HG03342 (cell line): ENCODE data around the gene CAPZB.

Experiments used
- ATAC-seq: cut with Tn5 transposase; IDR thresholded peaks from one replicate; pipeline ENCODE4 v1.9.1; 2021; ENCODE audit warnings: mild to moderate bottlenecking, moderate library complexity; ENCODE audit not compliant: unreplicated experiment

Gene CAPZB

DNA sequence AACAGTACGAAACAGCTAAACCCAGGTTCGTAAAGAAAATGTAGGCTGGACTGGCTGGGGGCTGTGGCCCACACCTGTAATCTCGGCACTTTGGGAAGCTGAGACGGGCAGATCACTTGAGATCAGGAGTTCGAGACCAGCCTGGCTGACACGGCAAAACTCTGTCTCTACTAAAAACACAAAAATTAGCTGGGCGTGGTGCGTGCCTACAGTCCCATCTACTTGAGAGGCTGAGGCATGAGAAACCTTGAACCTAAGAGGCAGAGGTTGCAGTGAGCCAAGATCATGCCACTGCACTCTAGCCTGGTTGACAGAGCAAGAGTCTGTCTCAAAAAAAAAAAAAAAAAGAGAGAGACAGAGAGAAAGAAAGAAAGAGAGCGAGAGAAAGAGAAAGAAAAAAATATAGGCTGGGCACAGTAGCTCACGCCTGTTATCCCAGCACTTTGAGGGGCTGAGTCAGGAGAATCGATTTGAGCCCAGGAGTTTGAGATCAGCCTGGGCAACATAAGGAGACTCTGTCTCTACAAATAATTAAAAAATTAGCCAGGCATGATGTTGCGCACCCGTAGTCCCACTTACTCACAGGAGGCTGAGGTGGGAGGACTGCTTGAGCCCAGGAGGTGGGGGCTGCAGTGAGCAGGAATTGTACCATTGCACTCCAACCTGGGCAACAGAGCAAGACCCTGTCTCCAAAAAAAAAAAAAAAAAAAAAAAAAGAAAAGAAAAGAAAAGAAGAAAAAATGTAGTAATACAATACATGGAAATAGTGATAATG lies 35.7 kb downstream of the CAPZB start:
- ATAC-seq: no peak

DNA sequence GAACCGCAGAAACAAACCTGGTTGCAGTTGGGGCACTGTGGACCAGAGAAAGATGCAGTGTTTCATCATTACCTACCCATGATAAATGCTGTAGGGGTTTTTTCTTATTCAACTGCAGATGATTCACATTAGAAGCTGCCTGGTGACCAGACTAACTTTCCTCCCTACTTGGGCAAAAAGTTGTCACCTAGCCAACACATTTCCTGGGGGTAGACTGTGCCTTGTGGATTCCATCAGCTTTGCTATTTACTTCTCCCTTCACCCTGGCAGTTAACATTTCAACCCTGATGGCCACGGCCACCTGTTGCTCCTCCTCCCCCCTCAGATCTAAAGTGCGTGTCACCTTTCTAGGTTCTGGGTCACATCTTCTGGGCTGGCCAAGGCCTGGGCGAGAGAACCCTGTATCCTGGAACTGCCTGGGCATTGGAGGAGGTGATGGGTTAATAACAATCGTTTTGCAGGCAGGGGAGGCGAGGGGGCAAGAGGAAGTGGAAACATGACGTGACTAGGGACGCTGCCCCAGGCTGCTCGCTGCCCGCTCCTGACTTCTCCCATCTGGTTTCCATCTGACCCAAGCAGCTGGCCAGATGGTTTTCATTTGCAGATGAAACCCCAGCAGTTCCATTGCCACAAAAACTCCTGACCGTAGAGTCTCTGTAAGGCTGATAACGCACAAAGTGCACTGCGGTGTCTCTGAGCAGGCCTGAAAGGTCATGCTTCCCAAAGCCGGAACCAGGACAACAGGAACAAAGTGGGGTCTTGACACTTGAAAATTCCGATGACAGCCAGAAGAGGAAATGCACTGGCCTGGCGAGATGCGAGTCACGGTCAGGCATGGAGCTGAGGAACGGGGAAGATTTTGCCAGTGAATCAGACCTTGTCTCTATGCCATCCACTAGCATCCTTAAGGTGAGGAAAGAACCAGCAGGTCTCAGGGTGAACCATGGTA lies 36.6 kb downstream of the CAPZB start:
- no peak for ATAC-seq

DNA sequence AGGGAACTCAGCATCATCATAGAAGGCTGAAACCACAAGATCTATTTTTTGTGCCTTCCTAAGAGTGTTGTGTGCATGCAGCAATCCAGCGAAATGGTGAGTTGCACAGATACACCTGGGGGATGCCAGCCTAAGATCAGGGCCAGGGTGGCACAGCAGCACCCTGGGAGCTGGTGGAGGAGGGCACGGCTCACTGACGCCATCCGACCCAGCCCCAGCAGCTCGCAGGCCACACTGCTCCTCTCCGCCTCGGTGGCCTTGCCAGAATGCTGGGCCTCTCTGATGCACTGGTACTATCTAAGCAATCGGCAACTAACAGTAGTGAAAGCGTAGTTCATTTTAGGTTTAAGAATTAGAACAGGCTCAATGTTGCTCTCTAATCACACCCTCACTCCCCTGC lies 37.8 kb downstream of the CAPZB start:
- no peak for ATAC-seq

DNA sequence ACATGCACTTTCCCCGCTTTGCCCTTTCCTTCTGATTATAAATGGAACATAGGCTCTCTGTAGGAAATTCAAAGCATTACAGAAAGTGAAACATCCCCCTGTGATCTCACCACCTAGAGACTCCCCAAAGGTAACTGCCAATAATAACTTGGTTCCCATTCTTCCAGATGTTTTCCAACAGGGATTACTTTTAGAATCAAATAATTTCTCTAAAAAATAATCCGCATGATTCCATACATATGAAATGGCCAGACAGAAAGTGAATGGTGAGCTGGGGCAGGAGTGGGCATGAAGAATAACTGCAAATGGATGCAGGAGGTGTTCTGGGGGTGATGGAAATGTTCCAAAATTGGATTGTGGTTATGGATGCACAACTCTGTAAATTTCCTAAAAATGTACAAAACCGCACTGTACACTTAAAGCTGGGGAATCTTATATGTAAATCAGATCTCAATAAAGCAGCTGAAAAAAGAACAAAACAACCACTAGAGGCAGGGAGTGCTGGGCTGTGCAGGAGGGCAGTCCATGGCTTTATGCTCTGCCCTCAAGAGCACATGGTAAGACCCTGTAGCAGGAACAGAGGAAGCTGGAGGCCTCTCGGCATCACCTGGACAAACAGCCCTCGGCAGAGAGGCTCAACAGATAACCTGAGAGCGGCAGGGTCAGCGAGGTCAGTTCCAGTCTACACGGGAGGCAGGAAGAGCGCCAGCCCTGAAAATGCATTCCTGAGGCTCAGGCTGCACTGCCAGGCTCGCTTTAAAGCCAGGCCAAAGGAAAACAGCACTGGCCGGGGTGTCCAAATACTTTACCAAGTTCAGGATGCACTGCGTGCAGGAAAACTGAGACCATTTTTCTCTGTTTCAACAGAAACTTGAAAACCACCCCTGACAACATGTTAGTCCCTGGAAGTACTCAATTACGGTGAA lies 39.7 kb downstream of the CAPZB start:
- no peak for ATAC-seq

DNA sequence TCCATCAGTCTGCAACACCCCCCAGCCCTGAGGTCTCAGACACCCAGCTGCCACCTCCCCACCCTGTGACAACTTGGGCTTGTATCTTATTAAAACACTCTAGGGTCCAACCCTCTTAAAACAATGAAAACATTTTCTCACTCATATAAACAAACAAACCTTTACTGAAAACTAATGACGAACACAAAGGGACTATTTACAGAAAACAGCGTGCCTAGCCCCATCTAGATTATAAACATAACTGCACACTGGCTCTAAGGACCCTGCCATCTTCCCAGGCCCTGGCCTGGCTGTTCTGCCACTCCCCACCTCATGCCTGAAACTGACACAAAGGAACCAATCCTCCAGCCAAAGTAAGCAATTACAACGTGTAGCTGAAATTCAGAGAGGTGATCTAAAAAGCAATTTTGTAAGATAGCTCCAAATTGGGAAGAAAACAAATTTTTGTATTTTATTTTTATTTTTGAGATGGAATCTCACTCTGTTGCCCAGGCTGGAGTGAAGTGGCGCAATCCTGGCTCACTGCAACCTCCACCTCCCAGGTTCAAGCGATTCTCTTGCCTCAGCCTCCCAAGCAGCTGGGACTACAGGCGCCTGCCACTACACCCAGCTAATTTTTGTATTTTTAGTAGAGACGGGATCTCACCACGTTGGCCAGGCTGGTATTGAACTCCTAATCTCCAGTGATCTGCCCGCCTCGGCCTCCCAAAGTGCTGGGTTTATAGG lies 40.9 kb downstream of the CAPZB start:
- no peak for ATAC-seq

DNA sequence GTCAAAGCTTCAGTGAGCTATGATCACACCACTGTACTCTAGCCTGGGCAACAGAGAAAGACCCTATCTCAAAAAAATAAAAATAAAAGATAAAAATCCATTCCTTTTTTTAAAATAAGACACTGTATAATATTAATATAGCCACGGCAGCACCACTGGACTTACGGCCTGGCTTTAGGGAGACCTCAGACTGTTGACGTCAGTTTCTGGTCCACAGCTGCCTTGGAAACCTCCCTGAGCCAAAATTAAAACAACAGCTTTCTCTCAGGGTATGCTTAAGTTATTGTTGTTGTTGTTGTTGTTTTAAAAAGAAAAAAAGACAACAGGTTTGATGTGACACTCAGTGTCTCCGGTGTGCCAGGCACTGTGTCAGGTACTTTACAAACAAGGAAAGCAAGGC lies 42.0 kb downstream of the CAPZB start:
- ATAC-seq: no peak

DNA sequence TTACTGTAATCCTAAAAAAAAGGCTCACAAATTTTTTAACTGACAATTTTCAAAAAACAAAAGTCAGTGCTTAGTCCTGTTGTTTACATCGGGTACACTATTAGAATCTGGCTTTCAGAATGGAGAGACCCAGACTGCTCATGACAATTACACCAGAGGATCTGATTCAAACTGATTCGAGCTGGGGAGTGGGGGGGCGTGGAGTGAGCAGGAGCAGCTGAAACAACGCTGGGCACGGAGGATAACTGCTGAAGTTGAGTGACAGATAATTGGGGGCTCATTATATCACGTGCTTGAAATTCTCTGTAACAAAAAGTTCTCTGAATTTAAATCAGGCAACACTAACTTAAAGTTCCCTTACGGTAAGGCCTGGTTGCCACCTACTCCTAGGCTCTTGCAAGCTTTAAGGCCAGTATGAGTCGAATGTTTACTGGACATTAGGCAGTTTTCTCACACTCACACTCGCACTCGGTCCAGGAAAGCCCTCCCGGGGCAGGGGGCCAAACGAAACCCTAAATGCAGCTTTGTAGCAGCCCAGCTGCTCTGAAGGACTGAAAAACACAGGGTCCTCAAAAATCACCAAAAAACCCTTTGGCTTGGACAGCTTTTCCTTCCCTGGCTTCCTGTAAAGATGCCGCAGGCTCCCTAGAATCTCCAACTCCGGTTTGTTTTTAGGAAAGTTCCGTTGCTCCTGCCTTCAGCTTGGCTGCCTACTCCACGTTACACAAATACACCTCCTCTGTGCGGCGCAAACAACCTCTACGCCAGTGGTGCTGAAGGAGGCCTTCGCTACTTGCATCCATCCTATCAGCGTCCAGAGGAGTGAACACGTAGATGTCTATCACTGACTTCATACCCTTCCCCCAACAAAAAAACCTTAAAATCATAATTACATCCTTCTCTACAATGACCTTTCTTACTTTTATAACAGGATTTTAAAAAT lies 42.9 kb downstream of the CAPZB start:
- no peak for ATAC-seq

DNA sequence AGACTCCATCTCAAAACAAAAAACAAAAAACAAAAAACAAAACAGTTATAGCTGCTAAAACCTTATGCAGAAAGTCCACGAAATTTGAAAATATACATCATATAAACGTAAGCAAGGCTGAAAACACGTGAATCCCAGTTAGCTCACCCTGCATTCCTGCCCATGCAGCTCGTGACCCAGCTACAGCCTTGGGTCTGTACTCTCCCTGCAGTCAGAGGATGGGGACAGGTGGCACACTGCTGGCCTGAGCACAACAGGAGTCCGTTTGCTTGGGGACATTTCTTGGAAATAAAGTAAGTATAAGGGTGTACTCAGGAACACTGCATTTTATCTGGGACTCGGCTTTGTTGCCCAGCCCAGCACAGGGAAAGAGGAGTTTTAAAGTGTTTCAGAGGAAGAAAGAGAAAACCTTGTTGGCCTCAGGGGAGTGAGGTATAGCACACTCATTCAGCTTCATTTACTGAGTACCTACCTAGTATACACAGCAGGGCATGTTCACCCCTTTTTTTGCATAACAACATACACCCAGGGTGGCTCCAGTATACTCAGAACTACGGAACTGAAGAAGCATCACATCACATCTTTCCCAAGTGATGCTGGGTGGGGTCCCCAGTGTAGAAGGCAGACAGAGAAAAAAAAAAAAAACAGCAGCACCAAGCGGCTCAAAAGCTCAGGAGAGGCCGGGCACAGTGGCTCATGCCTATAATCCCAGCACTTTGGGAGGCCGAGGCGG lies 44.1 kb downstream of the CAPZB start:
- no peak for ATAC-seq

DNA sequence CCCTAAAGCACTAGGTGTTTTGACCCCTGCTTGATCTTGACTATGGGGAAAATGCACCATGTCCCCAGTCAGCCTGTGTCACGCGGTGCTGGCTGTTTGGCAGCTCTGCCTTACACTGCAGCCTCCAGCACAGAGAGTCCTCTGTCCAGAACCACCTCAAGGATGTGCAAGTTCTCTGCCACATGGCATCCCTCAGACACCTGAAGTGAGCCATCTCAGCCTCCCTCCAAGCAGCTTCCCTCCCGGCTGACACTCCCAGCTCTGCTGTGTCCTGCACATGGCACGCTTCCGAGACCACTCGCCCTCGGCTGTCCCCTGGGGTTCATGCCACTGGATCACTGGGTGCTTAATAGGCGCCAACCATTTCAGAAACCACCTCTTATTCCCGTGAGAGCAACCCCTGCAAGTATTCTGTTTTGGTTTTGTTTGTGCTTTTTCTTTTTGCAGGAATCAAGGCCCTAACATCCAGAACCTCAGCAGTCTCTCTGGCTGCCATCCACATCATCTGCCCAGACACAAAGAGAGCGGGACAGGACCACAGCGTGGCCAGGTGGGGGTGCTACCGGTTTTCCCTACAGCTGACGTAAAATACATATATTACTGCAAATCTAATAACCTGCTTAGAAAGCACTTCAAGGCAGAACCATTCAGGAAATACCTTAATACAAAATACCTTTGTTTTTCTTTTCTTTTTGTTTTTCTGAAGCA lies 45.7 kb downstream of the CAPZB start:
- ATAC-seq: no peak

DNA sequence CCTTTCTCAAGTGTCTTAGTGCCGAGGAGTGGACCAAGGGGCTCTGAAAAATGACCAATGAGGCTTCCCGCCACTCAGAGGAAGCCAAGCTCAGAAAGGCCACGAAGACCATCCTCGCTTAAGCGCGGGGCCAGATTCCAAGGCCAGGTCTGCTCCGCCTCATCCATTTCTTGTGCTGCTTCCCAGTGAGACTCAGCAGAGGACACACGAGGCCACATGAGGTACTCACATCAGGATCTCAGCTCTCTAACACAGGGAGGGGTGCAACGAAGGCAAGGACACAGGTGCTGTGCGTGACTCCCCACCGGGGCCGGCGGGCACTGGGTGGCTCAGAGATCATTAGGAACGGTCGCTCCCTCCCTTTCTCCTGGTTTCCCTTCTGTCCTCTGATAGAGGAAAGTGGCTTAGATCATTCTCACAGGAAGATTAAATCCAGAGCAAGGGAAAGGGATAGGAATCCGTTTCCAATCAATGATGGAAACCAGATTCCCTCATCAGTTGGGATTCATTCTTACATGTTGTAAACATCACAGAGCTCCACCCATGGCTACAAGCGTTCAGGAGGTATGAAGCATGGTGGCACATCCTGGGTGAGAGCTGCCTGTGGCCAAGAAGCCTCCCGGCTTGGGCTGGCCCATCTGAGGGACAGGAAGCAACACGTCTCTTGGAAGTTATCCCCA lies 46.7 kb downstream of the CAPZB start:
- ATAC-seq: no peak

DNA sequence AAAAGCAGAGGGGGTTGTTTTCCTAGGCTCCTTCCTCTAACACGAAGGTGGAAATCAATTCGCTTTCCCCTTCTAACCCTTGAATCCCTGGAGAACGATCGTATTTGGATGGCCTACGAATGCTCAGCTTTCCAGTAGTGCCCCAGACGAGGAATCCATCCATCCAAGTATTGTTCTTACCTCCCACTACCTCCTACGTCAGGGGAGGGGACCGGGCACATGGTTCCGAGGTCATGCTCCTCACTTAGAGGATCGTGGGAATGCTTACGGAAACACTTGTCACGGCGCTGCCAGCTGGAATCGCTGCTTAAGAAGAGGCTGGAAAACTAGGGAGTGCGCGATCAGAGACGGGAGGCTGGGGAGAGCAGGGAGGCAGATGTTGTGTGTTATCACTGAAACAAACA lies 47.4 kb downstream of the CAPZB start:
- ATAC-seq: no peak

DNA sequence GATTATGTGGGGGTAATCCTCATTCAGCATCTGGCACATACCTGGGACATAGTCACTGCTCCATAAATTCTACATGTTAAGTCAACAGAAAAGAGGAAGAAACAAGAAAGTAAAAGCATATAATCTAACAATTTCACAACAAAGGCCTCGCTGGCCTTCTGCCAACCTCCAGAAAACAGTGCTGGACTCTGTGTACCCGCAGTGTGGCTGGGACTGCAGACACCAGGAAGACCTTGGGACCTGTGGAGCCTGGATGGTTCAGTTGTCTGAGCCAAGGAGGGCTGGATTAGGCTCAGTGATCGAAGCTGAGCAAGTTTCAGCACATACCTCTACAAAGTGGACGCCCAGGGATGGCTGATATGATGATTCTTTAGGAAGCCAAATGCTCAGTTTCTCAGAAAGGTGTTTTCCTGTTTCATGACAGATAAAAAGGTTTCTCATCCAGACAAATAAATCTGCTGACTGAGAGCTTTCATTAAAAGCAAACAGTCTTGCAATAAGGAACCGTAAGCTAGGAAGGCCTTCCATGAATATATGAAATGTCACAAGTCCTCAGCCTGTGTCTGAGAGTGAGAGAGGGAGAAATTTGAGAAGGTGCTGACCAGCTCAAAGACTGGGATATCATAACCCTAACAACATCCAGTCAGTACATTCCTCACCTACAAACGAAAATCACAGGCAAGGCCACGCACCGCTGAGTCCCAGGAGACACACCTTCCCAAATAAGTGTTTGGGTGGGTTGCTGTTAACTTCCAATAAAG lies 48.4 kb downstream of the CAPZB start:
- ATAC-seq: no peak

DNA sequence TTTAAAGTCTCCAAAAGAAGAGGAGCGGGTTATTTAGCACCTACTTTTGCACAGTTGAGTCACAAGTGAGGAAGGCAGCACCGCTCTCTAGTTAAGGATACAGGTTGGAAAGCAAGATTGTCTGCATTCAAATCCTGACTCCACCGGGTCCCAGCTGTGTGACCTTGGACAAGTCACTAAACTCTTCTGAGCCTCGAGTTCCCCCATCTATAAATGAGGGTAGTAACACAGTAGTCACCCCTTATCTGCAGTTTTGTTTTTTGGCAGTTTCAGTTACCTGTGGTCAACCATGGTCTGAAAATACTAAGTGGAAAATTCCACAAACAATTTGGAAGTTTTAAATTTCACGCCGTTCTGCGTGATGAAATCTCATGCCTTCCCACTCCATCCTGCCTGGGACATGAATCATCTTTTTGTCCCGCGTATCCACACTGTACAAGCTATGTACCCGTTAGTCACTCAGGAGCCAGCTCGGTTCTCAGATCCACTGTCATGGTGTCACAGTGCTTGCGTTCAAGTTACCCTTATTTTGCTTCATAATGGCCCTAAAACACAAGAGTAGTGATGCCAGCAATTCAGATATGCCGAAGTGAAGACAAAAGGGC lies 49.4 kb downstream of the CAPZB start:
- no peak for ATAC-seq

DNA sequence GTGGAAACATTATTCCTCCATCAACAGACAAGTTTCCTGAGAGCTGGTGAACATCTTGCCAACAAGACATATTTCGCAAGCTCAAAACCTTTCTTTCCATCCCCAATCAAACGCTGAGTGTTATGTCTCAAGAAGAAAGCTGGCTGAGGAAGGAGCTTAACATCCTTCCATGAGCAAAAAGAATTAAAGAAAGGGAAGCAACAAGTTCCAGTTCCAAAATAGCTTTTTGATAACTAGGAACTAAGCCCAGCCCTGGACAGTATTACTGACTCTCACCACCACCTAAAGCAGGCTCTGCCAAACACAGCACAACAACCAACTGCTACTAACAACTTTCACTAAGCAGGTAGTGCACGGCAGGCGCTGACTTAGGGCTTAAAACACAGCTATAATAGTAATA lies 50.2 kb downstream of the CAPZB start:
- ATAC-seq: no peak

DNA sequence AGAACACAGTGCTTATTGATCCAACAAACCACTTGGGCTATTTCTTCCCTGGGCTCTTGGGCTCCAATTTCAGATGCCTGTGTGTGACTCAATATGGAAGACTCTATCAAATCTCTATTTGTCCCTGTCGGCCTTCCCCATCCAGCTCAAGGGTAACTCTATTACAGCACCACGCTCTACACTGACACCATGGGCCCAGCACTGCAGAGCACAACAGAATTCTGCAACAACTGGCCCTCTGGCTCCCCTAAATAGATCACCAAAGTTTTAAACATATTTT lies 51.7 kb downstream of the CAPZB start:
- ATAC-seq: no peak

DNA sequence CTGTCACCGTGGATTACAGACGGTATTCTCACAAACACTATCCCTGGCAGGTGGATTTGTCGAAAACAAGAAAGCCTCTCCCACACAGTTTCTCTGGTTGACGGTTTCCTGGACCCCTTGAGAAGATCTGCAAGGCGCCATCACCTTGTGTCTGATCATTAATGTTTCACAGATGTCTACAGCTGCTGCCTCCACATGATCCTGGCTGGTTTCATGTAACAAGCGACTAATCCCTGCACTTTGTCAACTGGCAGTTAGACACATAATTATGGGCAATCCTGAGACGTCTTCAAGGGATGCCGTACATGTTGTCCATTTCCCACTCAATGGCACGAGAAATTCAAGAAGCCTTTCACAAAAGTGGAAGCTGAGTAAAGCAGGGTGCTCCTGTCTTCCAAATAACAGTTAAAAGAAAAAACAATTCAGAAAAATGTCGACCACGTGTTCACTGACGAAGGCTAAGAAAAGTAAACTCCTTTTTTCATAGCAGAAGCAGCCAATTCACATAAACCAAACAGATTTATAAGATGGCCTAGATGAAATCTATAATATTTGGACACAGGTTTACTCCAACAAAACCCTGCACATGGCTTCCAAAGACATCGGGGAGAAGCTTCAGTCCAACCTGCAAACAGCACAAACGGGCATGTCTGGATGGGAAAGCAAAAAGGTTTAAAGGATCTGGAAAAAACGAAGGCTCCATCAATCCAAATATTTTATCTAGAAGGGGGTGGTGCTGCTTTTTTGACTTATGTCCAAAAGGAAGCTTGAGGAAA lies 52.2 kb downstream of the CAPZB start:
- no peak for ATAC-seq
